HG03066 (cell line): Measurements from ENCODE around the gene MYLK3.
A peak's percentile ranks its signal among the peaks of the same experiment; 100 is the strongest.
"Not testable (repeated sequence)": the region's sequence is repeated elsewhere in the genome, so short reads cannot be mapped to it uniquely, and the experiment has no call there.

Source experiments
- ATAC-seq: cut with Tn5 transposase; IDR thresholded peaks from one replicate; pipeline ENCODE4 v1.9.1; 2021; ENCODE audit warnings: low read depth; ENCODE audit not compliant: unreplicated experiment

Gene MYLK3

DNA sequence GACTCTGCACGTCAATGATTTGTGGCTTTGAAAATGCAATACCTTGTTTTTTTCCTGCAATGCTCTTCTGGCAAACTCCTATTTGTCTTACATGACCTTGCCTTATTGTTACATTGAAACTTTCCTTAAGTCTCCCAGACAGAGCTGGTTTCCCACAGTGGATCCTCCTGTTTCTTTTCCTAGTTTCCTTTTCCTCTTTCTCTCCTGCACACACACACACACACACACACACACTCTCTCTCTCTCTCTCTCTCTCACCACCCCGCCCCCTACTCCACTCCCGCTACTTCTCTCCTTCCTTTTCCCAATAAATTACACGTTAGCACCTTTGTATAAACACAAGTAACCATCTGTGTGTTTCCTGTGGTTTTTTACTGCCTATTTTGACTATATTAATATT lies 56.4 kb downstream of the MYLK3 start:
- no peak for ATAC-seq

DNA sequence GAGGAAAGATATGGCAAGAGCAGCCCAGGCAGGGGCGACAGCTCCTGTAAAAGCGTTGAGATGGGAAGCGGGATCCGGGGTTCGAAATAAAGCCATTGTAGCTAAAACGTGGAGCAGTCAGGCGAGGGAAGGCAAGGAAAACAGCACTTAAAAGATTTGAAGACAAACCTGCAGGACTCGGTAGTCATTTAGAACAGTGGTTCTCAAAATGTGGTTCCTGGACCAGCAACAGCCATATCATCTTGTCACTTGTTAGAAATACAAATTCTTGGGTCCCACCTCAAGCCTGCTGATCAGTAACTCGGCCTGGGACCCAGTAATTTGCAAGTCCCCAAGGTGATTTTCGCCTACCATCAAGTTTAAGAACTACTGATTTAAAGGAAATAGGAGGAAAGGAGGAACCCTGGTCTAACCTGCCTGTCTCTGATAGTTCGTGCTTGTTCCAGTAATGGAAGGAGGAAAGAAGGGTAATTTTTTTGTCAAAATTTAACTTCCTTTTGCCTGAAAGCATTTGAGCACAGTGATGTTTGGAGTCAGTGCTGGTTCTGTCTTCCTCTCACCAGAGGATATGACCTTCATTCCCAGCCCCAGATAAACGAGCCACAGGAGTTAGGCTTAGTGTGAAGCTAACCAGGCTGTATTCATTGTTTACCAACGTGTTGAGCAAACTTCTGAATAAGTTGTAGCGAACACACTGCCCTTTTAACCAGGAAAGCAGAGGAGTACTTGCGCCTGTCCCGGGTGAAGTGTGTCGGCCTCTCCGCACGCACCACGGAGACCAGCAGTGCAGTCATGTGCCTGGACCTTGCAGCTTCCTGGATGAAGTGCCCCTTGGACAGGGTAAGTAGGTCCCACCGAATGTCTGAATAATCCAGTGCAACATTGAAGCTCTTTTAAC lies 57.6 kb downstream of the MYLK3 start:
- no peak for ATAC-seq

- ATAC-seq: peak; percentile 70
Observed at GRCh38 chr16:46689365-46690280, 58.5 kb downstream of the MYLK3 start, which contains the start of gene ORC6. TSS of gene ORC6 (plus strand) at chr16:46689659. CDS start at chr16:46689706, 47 bp downstream.

DNA sequence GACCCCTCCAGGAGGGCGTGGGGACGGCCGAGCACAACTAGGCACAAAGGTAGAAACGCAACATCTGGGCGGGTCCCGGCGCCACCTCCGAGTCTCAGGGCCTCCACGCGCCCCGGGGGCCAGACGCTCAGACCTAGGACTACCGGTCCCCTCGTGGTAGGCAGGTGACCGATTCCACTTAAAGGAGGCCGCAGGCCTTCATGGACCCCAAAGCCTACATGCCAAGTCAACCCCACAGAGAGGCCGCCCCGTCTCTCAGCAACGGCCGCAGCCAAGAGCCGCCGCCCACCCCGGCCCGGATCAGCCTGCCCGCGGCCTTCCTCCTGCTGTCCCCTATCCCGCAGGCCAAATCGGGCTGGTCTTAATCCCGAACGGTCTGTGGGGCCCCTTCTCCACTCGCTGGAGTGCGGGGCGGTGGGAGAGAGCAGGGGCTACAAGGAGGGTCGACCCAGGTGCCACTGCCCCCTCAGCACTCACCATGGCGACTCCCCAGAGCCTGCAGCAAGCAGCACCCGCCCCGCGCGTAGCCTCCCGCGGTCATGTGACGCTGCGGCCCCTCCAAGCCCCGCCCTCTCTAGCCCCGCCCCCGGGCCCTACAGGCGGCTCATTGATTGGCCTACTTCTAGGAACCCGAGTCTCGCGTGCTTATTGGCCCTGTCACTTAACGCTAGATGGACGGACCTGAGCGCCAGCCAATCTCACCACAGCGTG lies 59.3 kb downstream of the MYLK3 start, which contains the start of gene VPS35:
TSS of gene VPS35 (minus strand) at position 525 of the 711 bp plus-strand sequence. CDS start at position 480, 45 bp downstream.
- ATAC-seq: peak; percentile 80

- no peak for ATAC-seq
Observed at GRCh38 chr16:46688101-46688653, 60.0 kb downstream of the MYLK3 start.

DNA sequence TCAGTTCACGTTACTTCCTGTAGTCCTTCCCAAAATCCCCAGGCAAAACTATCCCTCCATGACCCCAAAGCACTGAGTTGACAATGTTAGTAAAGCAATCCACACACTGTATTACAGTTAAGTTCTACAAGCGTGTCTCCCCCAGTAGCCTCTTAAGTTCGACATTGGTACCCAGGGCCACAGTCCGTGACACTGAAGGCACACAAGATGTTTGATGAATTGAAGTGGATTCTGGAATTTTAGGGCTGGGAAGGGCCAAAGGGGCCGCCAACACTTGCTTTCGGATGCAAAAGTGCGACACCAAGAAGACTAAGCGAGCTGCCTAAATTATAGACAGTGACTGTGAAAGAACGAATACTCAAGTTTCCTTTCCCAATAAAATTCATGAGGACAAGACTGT lies 60.7 kb downstream of the MYLK3 start:
- ATAC-seq: no peak

GRCh38 chr16:46686815-46687473 lies 61.2 kb downstream of the MYLK3 start:
- no peak for ATAC-seq

- ATAC-seq: not testable (repeated sequence)
Observed at GRCh38 chr16:46681867-46682266, 66.3 kb downstream of the MYLK3 start.

DNA sequence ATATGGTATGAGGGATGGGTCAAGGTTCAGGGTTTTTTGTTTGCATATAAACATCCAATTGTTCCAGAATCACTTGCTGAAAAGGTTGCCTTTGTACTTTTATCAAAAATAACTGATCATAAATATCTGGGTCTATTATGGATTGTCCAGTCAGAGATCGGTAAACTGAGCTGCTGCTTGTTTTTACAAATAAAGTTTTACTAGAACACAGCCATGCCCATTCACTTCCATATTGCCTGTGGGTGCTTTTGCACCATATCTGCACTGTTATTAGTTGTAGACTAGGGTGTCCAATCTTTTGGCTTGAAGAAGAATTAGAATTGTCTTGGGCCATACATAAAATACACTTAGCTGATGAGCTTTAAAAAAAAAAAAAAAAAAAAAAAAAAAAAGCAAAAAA lies 70.2 kb downstream of the MYLK3 start:
- ATAC-seq: not testable (repeated sequence)

DNA sequence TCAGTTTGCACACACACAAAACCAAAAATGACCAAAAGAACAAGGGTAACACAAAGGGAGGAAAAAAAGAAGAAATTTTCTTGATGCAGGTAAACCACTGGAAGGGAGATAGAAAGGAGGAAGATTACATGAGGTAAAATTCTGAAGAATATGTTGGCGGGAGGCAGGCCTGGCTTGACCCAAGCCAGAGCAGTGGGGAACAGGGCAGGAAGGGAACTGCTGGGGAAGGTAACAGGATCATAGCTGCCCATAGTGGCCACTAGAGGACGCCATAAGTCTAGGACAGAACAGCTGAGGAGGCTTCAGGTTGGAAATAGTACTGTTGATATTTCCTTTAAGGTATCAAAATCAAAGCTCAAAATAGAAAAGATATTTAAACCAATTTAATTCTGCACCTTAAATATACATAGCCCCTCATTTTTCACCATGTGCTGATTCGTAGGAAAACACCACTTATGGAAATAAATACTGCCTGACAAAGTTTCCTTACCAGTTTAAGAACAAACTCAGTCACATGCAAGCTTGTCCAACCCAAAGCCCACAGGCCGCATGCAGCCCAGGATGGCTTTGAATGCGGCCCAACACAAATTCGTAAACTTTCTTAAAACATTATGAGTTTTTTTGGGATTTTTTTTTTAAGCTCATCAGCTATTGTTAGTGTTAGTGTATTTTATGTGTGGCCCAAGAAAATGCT lies 74.7 kb downstream of the MYLK3 start:
- no peak for ATAC-seq

- ATAC-seq: no peak
Observed at GRCh38 chr16:46662123-46662522, 86.0 kb downstream of the MYLK3 start.

DNA sequence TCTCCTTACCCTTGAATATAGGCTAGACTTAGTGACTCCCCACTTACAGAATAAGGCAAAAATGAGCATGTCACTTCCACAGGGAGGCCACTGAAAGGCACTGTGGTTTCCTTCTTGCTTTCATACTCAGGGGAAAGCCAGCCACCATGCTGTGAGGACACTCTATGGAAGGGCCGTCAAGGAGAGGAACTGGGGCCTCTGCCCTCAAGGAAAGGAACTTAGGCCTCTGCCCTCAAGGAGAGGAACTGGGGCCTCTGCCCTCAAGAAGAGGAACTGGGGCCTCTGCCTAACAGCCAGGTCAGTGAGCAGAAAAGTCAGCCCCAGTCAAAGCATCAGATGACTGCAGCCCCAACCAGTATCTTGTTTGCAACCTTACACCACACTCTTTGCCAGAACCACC lies 89.2 kb downstream of the MYLK3 start:
- ATAC-seq: peak; percentile 98
